Measurements from ENCODE around the gene HECTD2.

- TF ChIP-seq, protein P1, sequence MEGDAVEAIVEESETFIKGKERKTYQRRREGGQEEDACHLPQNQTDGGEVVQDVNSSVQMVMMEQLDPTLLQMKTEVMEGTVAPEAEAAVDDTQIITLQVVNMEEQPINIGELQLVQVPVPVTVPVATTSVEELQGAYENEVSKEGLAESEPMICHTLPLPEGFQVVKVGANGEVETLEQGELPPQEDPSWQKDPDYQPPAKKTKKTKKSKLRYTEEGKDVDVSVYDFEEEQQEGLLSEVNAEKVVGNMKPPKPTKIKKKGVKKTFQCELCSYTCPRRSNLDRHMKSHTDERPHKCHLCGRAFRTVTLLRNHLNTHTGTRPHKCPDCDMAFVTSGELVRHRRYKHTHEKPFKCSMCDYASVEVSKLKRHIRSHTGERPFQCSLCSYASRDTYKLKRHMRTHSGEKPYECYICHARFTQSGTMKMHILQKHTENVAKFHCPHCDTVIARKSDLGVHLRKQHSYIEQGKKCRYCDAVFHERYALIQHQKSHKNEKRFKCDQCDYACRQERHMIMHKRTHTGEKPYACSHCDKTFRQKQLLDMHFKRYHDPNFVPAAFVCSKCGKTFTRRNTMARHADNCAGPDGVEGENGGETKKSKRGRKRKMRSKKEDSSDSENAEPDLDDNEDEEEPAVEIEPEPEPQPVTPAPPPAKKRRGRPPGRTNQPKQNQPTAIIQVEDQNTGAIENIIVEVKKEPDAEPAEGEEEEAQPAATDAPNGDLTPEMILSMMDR (conservative IDR thresholded peaks at IDR 0.05; ENCODE audit: low read length), result peak; percentile 87
- TF ChIP-seq EZH2phosphoT487 (IDR thresholded peaks at IDR 0.05; ENCODE audit: borderline replicate concordance), result no peak
Measured at GRCh38 chr10:91551856-91552255, 141.7 kb downstream of the HECTD2 start.
